ENCODE measurements around the gene KIAA2012. TPM values are rescaled to one million over a fixed set of nuclear protein-coding genes. Genes with fewer than 3 reads are reported as not detected.

KIAA2012 gene
- total and polyA plus RNA-seq, 2 of the 8 experiments (the other 6 are each of a cell fraction or from before 2014, with no cell fraction given): not detected

GRCh38 chr2:202074324-202074723 lies 1.3 kb downstream of the KIAA2012 start:
- H4K5ac ChIP-seq (ENCODE audit: insufficient read length, low read depth, low read length): no peak overlapping the region
- no peak for FAIRE-seq
- H3K14ac ChIP-seq (ENCODE audit: insufficient read length): no peak overlapping the region
- no peak overlapping the region for H3K18ac ChIP-seq (ENCODE audit: extremely low read depth, low read length)
- no peak overlapping the region for H2BK120ac ChIP-seq (replicated peaks; ENCODE audit: low read depth, low read length)
- DNase-seq (ENCODE audit: low read depth in 1 of 2, low spot score in 2 of 2): no peak
- no peak overlapping the region for H3K4me3 ChIP-seq (ENCODE audit: extremely low read depth in 1 of 4, insufficient read depth in 2 of 4, low read depth in 3 of 4, low read length in 4 of 4)
- H3K23ac ChIP-seq (ENCODE audit: insufficient read length): no peak overlapping the region
- H4K20me1 ChIP-seq (replicated peaks in 1 of 2; ENCODE audit: control insufficient read depth in 1 of 2, insufficient read depth in 2 of 2, low read length in 2 of 2): no peaks in the 10 kb centered on the region
- H2AK5ac ChIP-seq (ENCODE audit: low read depth, low read length): no peak overlapping the region
- H4K8ac ChIP-seq (ENCODE audit: extremely low read depth, insufficient read depth, low read length): no peak overlapping the region
- no peaks in the 10 kb centered on the region for H3K79me1 ChIP-seq (ENCODE audit: low read depth, low read length)
- H3K4me2 ChIP-seq (ENCODE audit: insufficient read depth in 1 of 2, low read depth in 2 of 2, low read length in 2 of 2): no peak overlapping the region
- WGBS, 2 experiments (ENCODE audit: extremely low coverage in 1 of 2, insufficient coverage in 1 of 2, insufficient read length in 1 of 2, insufficient replicate concordance in 2 of 2, low coverage in 1 of 2, low lambda C conversion rate in 2 of 2, missing lambda C conversion rate in 1 of 2): 87% methylated on average over 2 of the region's 2 CpGs; no CpG with 5 or more reads in 1 of the 2 experiments
- H2BK12ac ChIP-seq (ENCODE audit: low read depth, low read length): no peak overlapping the region
- H2BK5ac ChIP-seq (ENCODE audit: low read depth, low read length): no peak overlapping the region
- H4K91ac ChIP-seq (replicated peaks; ENCODE audit: insufficient read length, low read length): no peak overlapping the region
- H3K36me3 ChIP-seq (ENCODE audit: control insufficient read depth in 2 of 4, insufficient read depth in 4 of 4, low read length in 3 of 4): no peaks in the 10 kb centered on the region
- no peak overlapping the region for H2BK20ac ChIP-seq (ENCODE audit: low read length)
- H3K27ac ChIP-seq (ENCODE audit: low read depth, low read length): no peak overlapping the region
- no peaks in the 10 kb centered on the region for H3K9me3 ChIP-seq (ENCODE audit: insufficient read depth in 2 of 2, low read depth in 1 of 2, low read length in 1 of 2)
- no peak for TF ChIP-seq SP2 (IDR thresholded peaks at IDR 0.05; ENCODE audit: low read length)
- no peak for TF ChIP-seq ASH2L (IDR thresholded peaks at IDR 0.05; ENCODE audit: low read length)
- TF ChIP-seq HDAC2 (IDR thresholded peaks at IDR 0.05; ENCODE audit: borderline replicate concordance in 1 of 2, low read depth in 2 of 2, low read length in 2 of 2): no peak
- TF ChIP-seq TBP (IDR thresholded peaks at IDR 0.05; ENCODE audit: low read depth, low read length): no peak
- ChIA-PET CTCF (ENCODE audit: partially characterized antibody) (interaction anchor here (1.0 to 3.3 kb wide), 6 partner anchors 11 to 154 kb away, joined by 4 to 28 read pairs (median 10); no protein-coding TSS in a partner anchor), POLR2A (ENCODE audit: partially characterized antibody) (interaction anchor here (1.3 kb wide), 1 partner anchor 14 kb away, joined by 3 read pairs; no protein-coding TSS in a partner anchor)
- no peak overlapping the region for H2AFZ ChIP-seq (ENCODE audit: low read length)
- H3K9ac ChIP-seq (replicated peaks in 1 of 4; ENCODE audit: extremely low read depth in 1 of 4, low read depth in 3 of 4, low read length in 3 of 4): no peak overlapping the region
- H3K56ac ChIP-seq (replicated peaks; ENCODE audit: insufficient read length, low read depth, low read length): no peak overlapping the region
- H3K4me1 ChIP-seq (replicated peaks in 1 of 4; ENCODE audit: control insufficient read depth in 3 of 4, insufficient read depth in 4 of 4, low read length in 3 of 4): peaks cover 0 to 9% (median 1%) of the 10 kb centered on the region in 4 experiments; a peak in 4 of 7 replicates
- no peaks in the 10 kb centered on the region for H3K27me3 ChIP-seq (replicated peaks in 1 of 4; ENCODE audit: control insufficient read depth in 3 of 4, extremely low read depth in 1 of 4, insufficient read depth in 3 of 4, low read length in 3 of 4)
- H2BK15ac ChIP-seq (ENCODE audit: low read length): no peak overlapping the region
- no peaks in the 10 kb centered on the region for H3K23me2 ChIP-seq (ENCODE audit: low read depth, low read length)
- no peak overlapping the region for H3K4ac ChIP-seq (replicated peaks; ENCODE audit: insufficient read length, low read depth, low read length)
- no peaks in the 10 kb centered on the region for H3K79me2 ChIP-seq (ENCODE audit: control insufficient read depth in 1 of 2, insufficient read depth in 2 of 2, low read length in 2 of 2)

Data from H1 (cell line).